Measurements from ENCODE around the gene GPS2. TPM values are rescaled to one million over a fixed set of nuclear protein-coding genes. Genes with fewer than 3 reads are reported as not detected.

GPS2 gene
- total and polyA plus RNA-seq, 2 experiments from 2014 or later, result 83.4 to 122 TPM

- no peak for TF ChIP-seq ZNF462 (CRISPR knock-in tag; IDR thresholded peaks at IDR 0.05)
- no peak for TF ChIP-seq NANOG (IDR thresholded peaks at IDR 0.05; ENCODE audit: borderline replicate concordance)
- TF ChIP-seq EZH2 (IDR thresholded peaks at IDR 0.05; ENCODE audit: low read depth, unreplicated experiment), result no peak
- TF ChIP-seq POLR2AphosphoS5 (IDR thresholded peaks at IDR 0.05; ENCODE audit: low read depth), result no peak
These were observed 2.6 kb downstream of the GPS2 start (continued) for GRCh38 chr17:7312432-7313087.

GRCh38 chr17:7311110-7311705, 4.0 kb downstream of the GPS2 start:
- no peak for DNase-seq (ENCODE audit: low spot score)
- H3K36me3 ChIP-seq (ENCODE audit: insufficient read depth), result peaks cover 37% of the 10 kb centered on the region
- H3K4me2 ChIP-seq, result no peak overlapping the region
- no peak for ATAC-seq
- peaks cover 7% of the 10 kb centered on the region; the same call in 2 of the 3 replicates for H3K9me3 Mint-ChIP-seq
- no peaks in the 10 kb centered on the region for H3K9me2 ChIP-seq (ENCODE audit: insufficient read depth)
- peak overlapping the region; percentile 98 for H3K4me3 Mint-ChIP-seq
- H3K27ac ChIP-seq (ENCODE audit: low read depth), result no peak overlapping the region; the same call in 1 of the 2 replicates
- peaks cover 43% of the 10 kb centered on the region for H3K79me2 ChIP-seq (replicated peaks; ENCODE audit: insufficient read depth)
- H3F3A ChIP-seq (replicated peaks; ENCODE audit: low read depth), result peaks cover 75% of the 10 kb centered on the region
- no peak overlapping the region for H3K4me3 ChIP-seq
- peaks cover 27% of the 10 kb centered on the region; the same call in 1 of the 2 replicates for H3K4me1 ChIP-seq (ENCODE audit: insufficient read depth)
- peaks cover 50% of the 10 kb centered on the region for H3K27me3 Mint-ChIP-seq (ENCODE audit: insufficient read depth, low read depth, poor library complexity)
- H2AFZ ChIP-seq, result no peak overlapping the region
- H4K20me1 ChIP-seq (replicated peaks; ENCODE audit: insufficient read depth), result peaks cover 45% of the 10 kb centered on the region
- no peak overlapping the region for H3K27ac Mint-ChIP-seq
- H3K27me3 ChIP-seq (ENCODE audit: insufficient read depth), result no peaks in the 10 kb centered on the region
- H3K4me1 Mint-ChIP-seq, result peaks cover 53% of the 10 kb centered on the region
- H3K36me3 Mint-ChIP-seq (ENCODE audit: low read depth), result peaks cover 70% of the 10 kb centered on the region
- TF ChIP-seq ZNF462 (CRISPR knock-in tag; IDR thresholded peaks at IDR 0.05), result no peak
- no peak for TF ChIP-seq CREB1 (CRISPR knock-in tag; IDR thresholded peaks at IDR 0.05; ENCODE audit: low read depth)
- TF ChIP-seq ZNF114 (CRISPR knock-in tag; IDR thresholded peaks at IDR 0.05), result no peak
